PC-9 (cell line): ENCODE measurements around the gene AGMO. TPM values are rescaled to one million over a fixed set of nuclear protein-coding genes. Genes with fewer than 3 reads are reported as not detected.

Experiments used
- BruUV-seq: library from RNA; stranded (reverse); fragments of 400-500 nt; replicated peaks from 2 replicates; lab custom pipeline; 2021; lab: Mats Ljungman, UMichigan
- CTCF ChIA-PET: fragments of 300-600 bp; sonication (Branson Sonifier 250); formaldehyde crosslinking; loops from one replicate; lab custom pipeline; 2022; ENCODE audit warnings: antibody characterized with exemption; lab: Charles Lee
- POLR2A ChIA-PET: fragments of 300-600 bp; sonication (Branson Sonifier 250); formaldehyde crosslinking; loops from one replicate; lab custom pipeline; 2022; ENCODE audit warnings: antibody characterized with exemption; ENCODE audit not compliant: unreplicated experiment; lab: Charles Lee
- DNase-seq, 2 experiments: peaks; one replicate each; pipeline versions ENCODE4 v3.0.0 to v3.0.0-alpha.2; 2015 to 2022; ENCODE audit warnings: mixed read lengths in 1 of 2
- H2AFZ ChIP-seq: fragments of 200-600 bp; sonication (generic); 2 replicates; pipeline ENCODE4 v1.8.1; 2017; ENCODE audit warnings: antibody characterized with exemption
- H3F3A ChIP-seq: fragments of 200-600 bp; sonication (generic); 2 replicates; pipeline ENCODE4 v1.8.1; 2017; ENCODE audit warnings: antibody characterized with exemption, mild to moderate bottlenecking, low read depth; ENCODE audit not compliant: insufficient read depth
- H3K27ac ChIP-seq: fragments of 200-600 bp; sonication (generic); 2 replicates; pipeline ENCODE4 v1.6.1; 2016; ENCODE audit warnings: mixed run types
- H3K27me3 ChIP-seq: fragments of 200-600 bp; sonication (generic); 2 replicates; pipeline ENCODE4 v1.6.1; 2016; ENCODE audit warnings: low read depth, mixed run types; ENCODE audit not compliant: insufficient read depth
- H3K36me3 ChIP-seq: fragments of 200-600 bp; sonication (generic); 2 replicates; pipeline ENCODE4 v1.6.1; 2016; ENCODE audit warnings: low read depth, mixed run types
- H3K4me1 ChIP-seq: fragments of 200-600 bp; sonication (generic); replicated peaks from 2 replicates; pipeline ENCODE4 v1.6.1; 2016; ENCODE audit warnings: mixed run types; ENCODE audit not compliant: insufficient read depth
- H3K4me2 ChIP-seq: fragments of 200-600 bp; sonication (generic); 2 replicates; pipeline ENCODE4 v1.6.1; 2017; ENCODE audit warnings: mixed run types
- H3K4me3 ChIP-seq: fragments of 200-600 bp; sonication (generic); 2 replicates; pipeline ENCODE4 v1.6.1; 2016; ENCODE audit warnings: mixed run types
- H3K79me2 ChIP-seq: fragments of 200-600 bp; sonication (generic); 2 replicates; pipeline ENCODE4 v1.6.1; 2017; ENCODE audit warnings: low read depth, mixed run types
- H3K9me2 ChIP-seq: fragments of 200-600 bp; sonication (generic); 2 replicates; pipeline ENCODE4 v1.8.1; 2017; ENCODE audit warnings: mild to moderate bottlenecking; ENCODE audit not compliant: insufficient read depth
- H3K9me3 ChIP-seq: fragments of 200-600 bp; sonication (generic); 2 replicates; pipeline ENCODE4 v1.8.1; 2016; ENCODE audit warnings: low read depth; ENCODE audit not compliant: insufficient read depth
- H4K20me1 ChIP-seq: fragments of 200-600 bp; sonication (generic); 2 replicates; pipeline ENCODE4 v1.8.1; 2017; ENCODE audit not compliant: insufficient read depth
- EZH2 ChIP-seq: fragments of 200-600 bp; sonication (generic); IDR thresholded peaks from 2 replicates; pipeline ENCODE4 v1.8.0; 2017; ENCODE audit warnings: antibody characterized with exemption, low read depth
- intact Hi-C: fragments of 100-400 bp; cut with micrococcal nuclease; formaldehyde crosslinking; loops from one replicate; pipeline ENCODE4 v1.10.0; 2022; ENCODE audit not compliant: unreplicated experiment
- total RNA-seq: library from RNA; stranded (reverse); gene quantifications from 2 replicates; pipeline ENCODE4 v1.2.3, GENCODE V29; 2021
- TF ChIP-seq, protein P1 (sequence below): fragments of 200-600 bp; sonication (generic); conservative IDR thresholded peaks from 2 replicates; pipeline ENCODE4 v1.6.1; 2017; ENCODE audit warnings: mixed run types, antibody characterized with exemption, mild to moderate bottlenecking, moderate library complexity

AGMO gene
- total RNA-seq, 1 experiment from 2014 or later: not detected

DNA sequence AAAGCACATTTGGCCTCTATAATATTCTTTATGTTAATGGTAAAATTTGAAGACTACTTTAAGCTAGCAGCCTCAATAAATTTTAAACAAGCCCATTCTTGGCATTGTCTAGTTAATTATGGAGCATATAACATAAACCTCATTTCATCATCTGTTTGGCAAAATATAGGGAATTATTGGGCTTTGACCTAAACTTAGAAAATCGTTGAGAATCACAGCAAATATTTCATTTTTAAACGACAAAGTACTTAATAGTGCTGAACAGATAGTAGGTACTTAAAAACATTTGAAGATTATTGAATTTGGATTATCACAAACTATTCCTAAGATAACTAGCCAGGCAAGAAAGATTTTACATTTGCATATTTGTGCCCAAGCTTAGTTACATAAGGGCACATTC, 73.4 kb downstream of the AGMO start:
- no peaks in the 10 kb centered on the region for H3F3A ChIP-seq
- DNase-seq: no peak
- no peaks in the 10 kb centered on the region for H3K4me1 ChIP-seq
- intact Hi-C loops: no loop called here
- no peaks in the 10 kb centered on the region for H3K9me3 ChIP-seq
- no peaks in the 10 kb centered on the region for H3K79me2 ChIP-seq
- BruUV-seq: no TSS peak
- H2AFZ ChIP-seq: no peak overlapping the region
- no peak overlapping the region for H3K27ac ChIP-seq
- CTCF ChIA-PET: interaction anchor here (0.7 kb wide), 1 partner anchor 1054 kb away, joined by 3 read pairs; no protein-coding TSS in a partner anchor
- no peaks in the 10 kb centered on the region for H3K36me3 ChIP-seq
- H3K27me3 ChIP-seq: no peaks in the 10 kb centered on the region
- TF ChIP-seq, protein P1, sequence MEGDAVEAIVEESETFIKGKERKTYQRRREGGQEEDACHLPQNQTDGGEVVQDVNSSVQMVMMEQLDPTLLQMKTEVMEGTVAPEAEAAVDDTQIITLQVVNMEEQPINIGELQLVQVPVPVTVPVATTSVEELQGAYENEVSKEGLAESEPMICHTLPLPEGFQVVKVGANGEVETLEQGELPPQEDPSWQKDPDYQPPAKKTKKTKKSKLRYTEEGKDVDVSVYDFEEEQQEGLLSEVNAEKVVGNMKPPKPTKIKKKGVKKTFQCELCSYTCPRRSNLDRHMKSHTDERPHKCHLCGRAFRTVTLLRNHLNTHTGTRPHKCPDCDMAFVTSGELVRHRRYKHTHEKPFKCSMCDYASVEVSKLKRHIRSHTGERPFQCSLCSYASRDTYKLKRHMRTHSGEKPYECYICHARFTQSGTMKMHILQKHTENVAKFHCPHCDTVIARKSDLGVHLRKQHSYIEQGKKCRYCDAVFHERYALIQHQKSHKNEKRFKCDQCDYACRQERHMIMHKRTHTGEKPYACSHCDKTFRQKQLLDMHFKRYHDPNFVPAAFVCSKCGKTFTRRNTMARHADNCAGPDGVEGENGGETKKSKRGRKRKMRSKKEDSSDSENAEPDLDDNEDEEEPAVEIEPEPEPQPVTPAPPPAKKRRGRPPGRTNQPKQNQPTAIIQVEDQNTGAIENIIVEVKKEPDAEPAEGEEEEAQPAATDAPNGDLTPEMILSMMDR: no peak
- TF ChIP-seq EZH2: no peak
- H3K4me2 ChIP-seq: no peak overlapping the region
- H3K4me3 ChIP-seq: no peak overlapping the region
- POLR2A ChIA-PET: no interaction called here
- H4K20me1 ChIP-seq: no peaks in the 10 kb centered on the region
- H3K9me2 ChIP-seq: no peaks in the 10 kb centered on the region

- H3K4me3 ChIP-seq: no peak overlapping the region
- H3K9me3 ChIP-seq: no peaks in the 10 kb centered on the region
- H3K4me1 ChIP-seq: no peaks in the 10 kb centered on the region
- H3K36me3 ChIP-seq: no peaks in the 10 kb centered on the region
- H2AFZ ChIP-seq: no peak overlapping the region
- TF ChIP-seq, protein P1: no peak
- TF ChIP-seq EZH2: no peak
- intact Hi-C loops: no loop called here
- DNase-seq: no peak
- no peaks in the 10 kb centered on the region for H4K20me1 ChIP-seq
- BruUV-seq: no TSS peak
- ChIA-PET CTCF (no interaction called here), POLR2A (no interaction called here)
- no peaks in the 10 kb centered on the region for H3K27me3 ChIP-seq
- no peak overlapping the region for H3K4me2 ChIP-seq
- H3F3A ChIP-seq: no peaks in the 10 kb centered on the region
- H3K79me2 ChIP-seq: no peaks in the 10 kb centered on the region
- H3K9me2 ChIP-seq: no peaks in the 10 kb centered on the region
- H3K27ac ChIP-seq: no peak overlapping the region
Observed at GRCh38 chr7:15487896-15488295, 73.9 kb downstream of the AGMO start.

- no peaks in the 10 kb centered on the region for H3K9me3 ChIP-seq
- H3K79me2 ChIP-seq: no peaks in the 10 kb centered on the region
- TF ChIP-seq, protein P1: no peak
- TF ChIP-seq EZH2: no peak
- POLR2A ChIA-PET: no interaction called here
- DNase-seq: no peak
- CTCF ChIA-PET: no interaction called here
- 0 out of 2 replicates have a peak, but pooled peaks cover 4% of the 10 kb centered on the region for H3K9me2 ChIP-seq
- H3K27me3 ChIP-seq: no peaks in the 10 kb centered on the region
- no peak overlapping the region for H3K27ac ChIP-seq
- H4K20me1 ChIP-seq: no peaks in the 10 kb centered on the region
- 0 out of 2 replicates have a peak overlapping the region, but pooled peaks have one; percentile 7 for H2AFZ ChIP-seq
- H3K36me3 ChIP-seq: no peaks in the 10 kb centered on the region
- BruUV-seq: no TSS peak
- no peaks in the 10 kb centered on the region for H3F3A ChIP-seq
- no peak overlapping the region for H3K4me3 ChIP-seq
- H3K4me2 ChIP-seq: no peak overlapping the region
- no peaks in the 10 kb centered on the region for H3K4me1 ChIP-seq
- intact Hi-C loops: no loop called here
Observed at GRCh38 chr7:15485998-15486397, 75.8 kb downstream of the AGMO start.
